ENCODE results near the gene DPP6. TPM values are rescaled to one million over a fixed set of nuclear protein-coding genes. Genes with fewer than 3 reads are reported as not detected.
"Not testable (repeated sequence)": the region's sequence is repeated elsewhere in the genome, so short reads cannot be mapped to it uniquely, and the experiment has no call there.

The DPP6 gene
- not detected in 2 replicates for total RNA-seq
- 0.07 TPM for total RNA-seq (2013)
- not detected in 2 replicates for polyA plus RNA-seq
- polyA minus RNA-seq: 0.21 TPM in 1 of 2 replicates, not detected in the other

GRCh38 chr7:154051643-154052529 lies at the start of gene DPP6:
Gene DPP6, plus strand, starts transcription at chr7:154052398.
- H3K27me3 Mint-ChIP-seq; H3K9me3 Mint-ChIP-seq (ENCODE audit: insufficient read depth); H2AFZ ChIP-seq (ENCODE audit: insufficient read depth, low read depth, low read length, poor library complexity, severe bottlenecking); H3K9me3 ChIP-seq (ENCODE audit: control extremely low read depth in 1 of 3, control insufficient read depth in 2 of 3, insufficient read depth in 1 of 3, low read length in 2 of 3); H4K20me1 ChIP-seq (ENCODE audit: control insufficient read depth, insufficient read depth, low read length, poor library complexity, severe bottlenecking); intact Hi-C loops (cut with micrococcal nuclease); H3K4me1 ChIP-seq (ENCODE audit: control insufficient read depth in 2 of 2, insufficient read depth in 2 of 2, low read length in 2 of 2); H3K27me3 ChIP-seq (replicated peaks in 1 of 4; ENCODE audit: control extremely low read depth in 1 of 4, control insufficient read depth in 3 of 4, insufficient read depth in 4 of 4, low read length in 3 of 4); ATAC-seq (ENCODE audit: low read depth); H3K79me2 ChIP-seq (ENCODE audit: control insufficient read depth, insufficient read depth, low read length); H3K4me3 Mint-ChIP-seq; H3K9ac ChIP-seq (ENCODE audit: low read length); H3K4me1 Mint-ChIP-seq; H3K27ac ChIP-seq (ENCODE audit: low read length in 2 of 2); DNase-seq; H3K4me3 ChIP-seq (ENCODE audit: control extremely low read depth in 1 of 5, extremely low read depth in 1 of 5, insufficient read depth in 1 of 5, low read depth in 2 of 5, low read length in 4 of 5); CTCF ChIA-PET; POLR2A ChIA-PET; H3K4me2 ChIP-seq (replicated peaks; ENCODE audit: low read depth, low read length, poor library complexity, severe bottlenecking); H3K27ac Mint-ChIP-seq; H3K36me3 ChIP-seq (replicated peaks in 1 of 2; ENCODE audit: control extremely low read depth in 1 of 2, control insufficient read depth in 1 of 2, extremely low read depth in 1 of 2, insufficient read depth in 2 of 2, low read length in 1 of 2): not testable (repeated sequence)
- 16% methylated on average over 15 of the region's 81 CpGs for WGBS (ENCODE audit: insufficient coverage)

- WGBS (ENCODE audit: insufficient coverage): no CpG with 5 or more reads among the region's 3 CpGs
- POLR2A ChIA-PET; ATAC-seq (ENCODE audit: low read depth); H3K9me3 ChIP-seq (ENCODE audit: control extremely low read depth in 1 of 3, control insufficient read depth in 2 of 3, insufficient read depth in 1 of 3, low read length in 2 of 3); H3K4me3 Mint-ChIP-seq; H3K9ac ChIP-seq (ENCODE audit: low read length); H3K4me2 ChIP-seq (replicated peaks; ENCODE audit: low read depth, low read length, poor library complexity, severe bottlenecking); DNase-seq; H3K4me3 ChIP-seq (ENCODE audit: control extremely low read depth in 1 of 5, extremely low read depth in 1 of 5, insufficient read depth in 1 of 5, low read depth in 2 of 5, low read length in 4 of 5); H2AFZ ChIP-seq (ENCODE audit: insufficient read depth, low read depth, low read length, poor library complexity, severe bottlenecking); H3K27me3 Mint-ChIP-seq; H3K79me2 ChIP-seq (ENCODE audit: control insufficient read depth, insufficient read depth, low read length); H3K9me3 Mint-ChIP-seq (ENCODE audit: insufficient read depth); H3K4me1 ChIP-seq (ENCODE audit: control insufficient read depth in 2 of 2, insufficient read depth in 2 of 2, low read length in 2 of 2); H3K4me1 Mint-ChIP-seq; H4K20me1 ChIP-seq (ENCODE audit: control insufficient read depth, insufficient read depth, low read length, poor library complexity, severe bottlenecking); H3K27ac Mint-ChIP-seq; H3K36me3 ChIP-seq (replicated peaks in 1 of 2; ENCODE audit: control extremely low read depth in 1 of 2, control insufficient read depth in 1 of 2, extremely low read depth in 1 of 2, insufficient read depth in 2 of 2, low read length in 1 of 2); CTCF ChIA-PET; intact Hi-C loops (cut with micrococcal nuclease); H3K27me3 ChIP-seq (replicated peaks in 1 of 4; ENCODE audit: control extremely low read depth in 1 of 4, control insufficient read depth in 3 of 4, insufficient read depth in 4 of 4, low read length in 3 of 4); H3K27ac ChIP-seq (ENCODE audit: low read length in 2 of 2): not testable (repeated sequence)
Measured at GRCh38 chr7:154009423-154009911, 42.7 kb upstream of the DPP6 start.

- H3K9me3 Mint-ChIP-seq (ENCODE audit: insufficient read depth); ATAC-seq (ENCODE audit: low read depth); intact Hi-C loops (cut with micrococcal nuclease); H4K20me1 ChIP-seq (ENCODE audit: control insufficient read depth, insufficient read depth, low read length, poor library complexity, severe bottlenecking); POLR2A ChIA-PET; H3K27me3 ChIP-seq (replicated peaks in 1 of 4; ENCODE audit: control extremely low read depth in 1 of 4, control insufficient read depth in 3 of 4, insufficient read depth in 4 of 4, low read length in 3 of 4); H3K4me3 Mint-ChIP-seq; H3K4me2 ChIP-seq (replicated peaks; ENCODE audit: low read depth, low read length, poor library complexity, severe bottlenecking); H3K27ac Mint-ChIP-seq; H3K9me3 ChIP-seq (ENCODE audit: control extremely low read depth in 1 of 3, control insufficient read depth in 2 of 3, insufficient read depth in 1 of 3, low read length in 2 of 3); H3K27me3 Mint-ChIP-seq; H3K4me1 ChIP-seq (ENCODE audit: control insufficient read depth in 2 of 2, insufficient read depth in 2 of 2, low read length in 2 of 2); H3K79me2 ChIP-seq (ENCODE audit: control insufficient read depth, insufficient read depth, low read length); H3K4me3 ChIP-seq (ENCODE audit: control extremely low read depth in 1 of 5, extremely low read depth in 1 of 5, insufficient read depth in 1 of 5, low read depth in 2 of 5, low read length in 4 of 5); H3K4me1 Mint-ChIP-seq; CTCF ChIA-PET; H2AFZ ChIP-seq (ENCODE audit: insufficient read depth, low read depth, low read length, poor library complexity, severe bottlenecking); H3K27ac ChIP-seq (ENCODE audit: low read length in 2 of 2); H3K36me3 ChIP-seq (replicated peaks in 1 of 2; ENCODE audit: control extremely low read depth in 1 of 2, control insufficient read depth in 1 of 2, extremely low read depth in 1 of 2, insufficient read depth in 2 of 2, low read length in 1 of 2); H3K9ac ChIP-seq (ENCODE audit: low read length); DNase-seq: not testable (repeated sequence)
- 91% methylated on average over 1 of the region's 4 CpGs for WGBS (ENCODE audit: insufficient coverage)
Measured at GRCh38 chr7:154010726-154011568, 41.3 kb upstream of the DPP6 start.

All from B cell (primary cell).